ENCODE results near the gene ADAMTS16.

ADAMTS16 gene

DNA sequence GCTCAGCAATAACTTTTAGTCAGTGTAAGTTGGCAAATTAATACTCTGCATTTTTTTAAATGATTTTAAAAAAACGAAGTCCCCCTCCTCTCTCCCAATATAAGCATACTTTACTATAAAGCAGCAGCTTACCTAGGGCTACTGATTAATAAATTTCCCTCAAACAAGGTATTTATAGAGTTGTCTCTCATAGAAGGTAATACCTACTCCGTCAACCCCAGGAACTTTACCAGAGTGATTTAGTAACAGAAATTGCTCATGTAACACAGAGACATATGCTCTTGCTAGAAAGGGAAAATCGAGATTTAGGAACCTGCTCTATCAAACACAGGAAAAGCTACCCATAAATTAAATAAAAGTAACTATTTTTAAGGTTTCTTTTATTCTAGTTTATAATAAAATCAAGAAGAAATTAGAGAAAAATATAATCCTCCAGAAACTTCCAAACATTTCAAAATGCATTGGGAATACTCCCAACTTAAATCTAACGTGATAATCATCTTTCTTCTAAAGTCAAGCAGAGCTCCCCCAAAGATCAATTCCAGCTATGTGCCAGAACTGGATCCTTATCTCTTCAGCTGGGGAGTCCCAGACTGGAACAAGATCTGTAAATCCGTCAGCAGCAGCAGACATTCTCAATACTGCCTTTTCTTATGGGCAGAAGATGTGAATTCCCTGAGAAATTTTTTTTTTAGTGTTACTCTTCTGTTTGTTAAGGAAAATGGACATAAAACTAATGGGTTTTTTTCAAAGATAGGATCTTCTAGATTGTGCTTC, 69.6 kb downstream of the ADAMTS16 start:
- in situ Hi-C loops (cut with HindIII; ENCODE audit: low pct_ligation_motif_present, low pct_unique_long_range_greater_than_20kb, low sequenced_read_pairs), result no loop called here
- DNase-seq, result no peak

DNA sequence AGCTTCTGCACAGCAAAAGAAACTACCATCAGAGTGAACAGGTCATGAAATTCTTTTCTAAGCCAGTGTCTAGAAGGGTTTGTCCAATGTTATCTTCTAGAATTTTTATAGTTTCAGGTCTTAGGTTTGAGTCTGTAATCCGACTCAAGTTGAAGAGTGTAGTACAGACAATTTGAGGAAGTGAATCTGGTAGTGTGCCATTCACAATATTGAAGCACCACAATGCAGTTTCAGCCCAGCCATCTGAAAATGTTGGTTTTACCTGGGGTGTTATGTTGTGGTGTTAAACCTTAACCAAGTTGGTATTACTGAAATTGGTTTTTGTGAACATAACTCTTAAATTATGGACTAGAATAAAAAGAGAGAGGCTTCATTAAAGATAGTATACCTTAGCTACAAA, 77.2 kb downstream of the ADAMTS16 start:
- no peak for DNase-seq
- in situ Hi-C loops (cut with HindIII; ENCODE audit: low pct_ligation_motif_present, low pct_unique_long_range_greater_than_20kb, low sequenced_read_pairs), result no loop called here

- in situ Hi-C loops (cut with HindIII; ENCODE audit: low pct_ligation_motif_present, low pct_unique_long_range_greater_than_20kb, low sequenced_read_pairs), result no loop called here
- DNase-seq, result no peak
These were observed 78.3 kb downstream of the ADAMTS16 start for GRCh38 chr5:5218396-5218795.

DNA sequence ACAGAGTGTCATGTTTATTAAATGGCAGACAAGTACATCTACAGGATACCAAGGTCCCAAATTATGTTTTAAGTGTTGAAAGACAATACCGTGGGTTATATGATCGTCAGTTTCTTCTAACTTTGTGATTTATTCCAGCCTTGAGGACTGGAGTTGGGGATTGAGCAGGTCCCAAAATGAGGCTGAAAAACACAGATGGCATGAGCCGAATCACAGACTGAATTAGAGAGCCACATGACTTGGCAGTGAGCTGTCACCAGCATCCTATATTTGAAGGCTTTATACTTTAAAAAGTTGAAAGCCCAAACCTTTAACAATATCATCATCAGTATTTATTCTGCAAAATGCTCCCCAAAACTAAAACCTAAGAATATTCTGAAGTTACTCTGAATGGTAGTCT, 79.4 kb downstream of the ADAMTS16 start:
- no peak for DNase-seq
- in situ Hi-C loops (cut with HindIII; ENCODE audit: low pct_ligation_motif_present, low pct_unique_long_range_greater_than_20kb, low sequenced_read_pairs), result no loop called here

GRCh38 chr5:5220901-5221631, 80.9 kb downstream of the ADAMTS16 start:
- DNase-seq, result no peak

DNA sequence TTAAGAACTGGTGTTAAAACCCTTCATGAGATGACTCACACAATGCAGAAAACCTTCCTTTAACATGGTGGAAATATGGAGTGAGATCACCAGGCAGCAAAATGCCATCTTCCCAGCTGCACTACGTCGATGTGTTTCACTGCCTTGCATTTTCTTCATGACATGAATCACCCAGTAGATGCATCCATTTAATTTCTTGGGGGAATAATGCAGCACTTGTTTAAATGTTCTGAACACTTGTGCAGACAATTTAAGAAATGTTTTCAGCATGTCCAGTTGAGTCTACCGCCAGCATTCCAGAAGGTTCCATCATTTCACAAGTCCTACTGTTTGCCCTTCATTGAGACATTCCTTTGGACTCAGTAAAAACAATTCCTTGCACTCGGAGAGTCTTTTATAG, 81.6 kb downstream of the ADAMTS16 start:
- in situ Hi-C loops (cut with HindIII; ENCODE audit: low pct_ligation_motif_present, low pct_unique_long_range_greater_than_20kb, low sequenced_read_pairs), result no loop called here
- DNase-seq, result no peak

More at GRCh38 chr5:5220901-5221631, 80.9 kb downstream of the ADAMTS16 start:
- in situ Hi-C loops (cut with HindIII; ENCODE audit: low pct_ligation_motif_present, low pct_unique_long_range_greater_than_20kb, low sequenced_read_pairs), result no loop called here

GRCh38 chr5:5231576-5231975, 91.4 kb downstream of the ADAMTS16 start:
- no peak for DNase-seq
- in situ Hi-C loops (cut with HindIII; ENCODE audit: low pct_ligation_motif_present, low pct_unique_long_range_greater_than_20kb, low sequenced_read_pairs), result no loop called here

DNA sequence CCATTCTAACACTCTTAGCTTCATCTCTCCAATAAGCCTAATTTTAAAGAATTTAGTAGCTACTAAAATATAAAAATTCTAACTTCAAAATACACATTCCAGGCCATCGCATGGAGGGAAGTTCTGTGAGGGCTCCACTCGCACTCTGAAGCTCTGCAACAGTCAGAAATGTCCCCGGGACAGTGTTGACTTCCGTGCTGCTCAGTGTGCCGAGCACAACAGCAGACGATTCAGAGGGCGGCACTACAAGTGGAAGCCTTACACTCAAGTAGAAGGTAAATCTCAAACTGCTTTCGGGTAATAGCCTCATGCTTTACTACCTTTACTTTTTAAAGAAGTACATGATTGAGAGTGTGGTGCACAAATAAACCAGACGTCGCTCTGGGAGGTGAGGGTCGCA, 94.8 kb downstream of the ADAMTS16 start:
- DNase-seq, result no peak
- in situ Hi-C loops (cut with HindIII; ENCODE audit: low pct_ligation_motif_present, low pct_unique_long_range_greater_than_20kb, low sequenced_read_pairs), result no loop called here

GRCh38 chr5:5235685-5236084, 95.6 kb downstream of the ADAMTS16 start:
- no peak for DNase-seq
- in situ Hi-C loops (cut with HindIII; ENCODE audit: low pct_ligation_motif_present, low pct_unique_long_range_greater_than_20kb, low sequenced_read_pairs), result no loop called here

GRCh38 chr5:5239191-5239590, 99.1 kb downstream of the ADAMTS16 start:
- in situ Hi-C loops (cut with HindIII; ENCODE audit: low pct_ligation_motif_present, low pct_unique_long_range_greater_than_20kb, low sequenced_read_pairs), result no loop called here
- no peak for DNase-seq

GRCh38 chr5:5240234-5240633, 100.1 kb downstream of the ADAMTS16 start:
- in situ Hi-C loops (cut with HindIII; ENCODE audit: low pct_ligation_motif_present, low pct_unique_long_range_greater_than_20kb, low sequenced_read_pairs), result no loop called here
- no peak for DNase-seq

DNA sequence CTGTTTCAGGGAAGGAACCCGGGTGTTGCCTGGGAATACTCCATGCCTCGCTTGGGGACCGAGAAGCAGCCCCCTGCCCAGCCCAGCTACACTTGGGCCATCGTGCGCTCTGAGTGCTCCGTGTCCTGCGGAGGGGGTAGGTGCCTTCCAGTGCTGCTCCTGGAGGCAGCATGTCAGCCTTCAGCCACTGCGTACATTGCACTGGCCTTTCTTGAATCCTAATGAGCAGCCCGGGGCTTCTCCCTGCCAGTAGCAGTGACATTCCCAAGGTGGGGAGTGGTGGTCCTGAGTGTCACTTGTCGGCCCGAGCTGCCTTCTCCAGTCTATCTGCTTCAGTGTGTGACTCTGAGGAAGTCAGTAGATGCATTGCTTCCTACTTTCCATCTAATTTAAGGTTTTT, 101.9 kb downstream of the ADAMTS16 start:
- in situ Hi-C loops (cut with HindIII; ENCODE audit: low pct_ligation_motif_present, low pct_unique_long_range_greater_than_20kb, low sequenced_read_pairs), result no loop called here
- DNase-seq, result no peak

- in situ Hi-C loops (cut with HindIII; ENCODE audit: low pct_ligation_motif_present, low pct_unique_long_range_greater_than_20kb, low sequenced_read_pairs), result no loop called here
- no peak for DNase-seq
These were observed 106.6 kb downstream of the ADAMTS16 start for GRCh38 chr5:5246736-5247135.

DNA sequence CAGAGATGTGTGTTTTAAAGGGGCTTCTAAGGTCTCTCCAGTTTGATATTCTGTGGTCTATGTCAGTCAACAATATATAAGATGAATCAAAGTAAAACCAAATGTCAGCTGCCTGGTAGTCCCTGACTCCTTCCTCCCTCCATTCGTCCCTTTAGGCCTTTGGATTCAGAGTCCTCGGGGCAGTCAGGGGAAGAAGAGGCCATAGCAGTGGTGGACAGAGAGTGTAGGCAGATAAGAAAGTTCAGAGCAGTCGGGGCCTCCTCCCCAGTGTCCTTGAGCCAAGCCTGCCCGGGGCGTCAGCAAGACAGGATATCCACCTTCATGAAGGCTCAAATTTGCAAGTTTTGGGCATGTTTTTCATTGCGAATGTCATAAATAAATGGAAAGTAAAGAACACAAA, 110.6 kb downstream of the ADAMTS16 start:
- no peak for DNase-seq
- in situ Hi-C loops (cut with HindIII; ENCODE audit: low pct_ligation_motif_present, low pct_unique_long_range_greater_than_20kb, low sequenced_read_pairs), result no loop called here

GRCh38 chr5:5252106-5252505, 112.0 kb downstream of the ADAMTS16 start:
- in situ Hi-C loops (cut with HindIII; ENCODE audit: low pct_ligation_motif_present, low pct_unique_long_range_greater_than_20kb, low sequenced_read_pairs), result no loop called here
- no peak for DNase-seq

DNA sequence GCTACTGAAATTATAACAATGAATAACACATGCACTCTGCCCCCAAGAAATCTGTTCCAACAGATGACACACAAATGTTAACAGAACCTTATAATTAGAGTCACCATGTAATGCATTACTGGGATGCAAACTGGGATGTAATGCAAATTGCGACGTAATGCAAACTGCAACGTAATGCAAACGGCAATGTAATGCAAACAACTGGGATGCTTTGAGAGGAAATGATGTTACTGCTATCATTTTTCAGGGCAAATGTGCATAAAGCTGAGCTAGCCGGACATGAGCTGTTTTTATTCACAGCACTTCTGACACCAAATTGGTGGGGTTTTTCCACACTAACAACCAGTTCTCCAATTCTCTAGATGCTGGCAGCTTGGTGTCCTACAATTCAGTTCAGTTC, 117.2 kb downstream of the ADAMTS16 start:
- no peak for DNase-seq
- in situ Hi-C loops (cut with HindIII; ENCODE audit: low pct_ligation_motif_present, low pct_unique_long_range_greater_than_20kb, low sequenced_read_pairs), result no loop called here

- in situ Hi-C loops (cut with HindIII; ENCODE audit: low pct_ligation_motif_present, low pct_unique_long_range_greater_than_20kb, low sequenced_read_pairs), result no loop called here
- DNase-seq, result no peak
These were observed 118.4 kb downstream of the ADAMTS16 start for GRCh38 chr5:5258564-5258963.

GRCh38 chr5:5264727-5265126, 124.6 kb downstream of the ADAMTS16 start:
- in situ Hi-C loops (cut with HindIII; ENCODE audit: low pct_ligation_motif_present, low pct_unique_long_range_greater_than_20kb, low sequenced_read_pairs), result no loop called here
- no peak for DNase-seq

- in situ Hi-C loops (cut with HindIII; ENCODE audit: low pct_ligation_motif_present, low pct_unique_long_range_greater_than_20kb, low sequenced_read_pairs), result no loop called here
- DNase-seq, result no peak
These were observed 126.2 kb downstream of the ADAMTS16 start for GRCh38 chr5:5266297-5266696.

DNA sequence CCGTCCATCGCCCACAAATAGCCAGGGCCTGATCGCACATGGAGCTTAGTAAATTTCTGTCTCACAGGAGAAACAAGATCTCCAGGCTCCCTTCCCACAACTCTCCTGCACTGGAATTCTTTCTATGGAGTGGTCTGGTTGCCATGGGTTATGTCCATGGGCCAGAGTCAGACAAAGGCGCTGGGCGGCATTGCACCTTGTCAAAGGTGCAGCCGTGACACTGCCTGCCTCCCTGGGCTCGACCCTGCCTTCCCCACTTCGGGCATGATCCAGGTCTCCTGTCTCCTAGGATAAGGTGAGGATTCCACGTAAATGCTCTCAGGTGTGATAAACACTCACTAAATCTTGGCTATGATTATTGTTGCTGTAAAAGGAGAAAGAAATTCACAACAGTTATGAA, 130.0 kb downstream of the ADAMTS16 start:
- no peak for DNase-seq
- in situ Hi-C loops (cut with HindIII; ENCODE audit: low pct_ligation_motif_present, low pct_unique_long_range_greater_than_20kb, low sequenced_read_pairs), result no loop called here

Data from ACHN (cell line).